Inflammatory macrophage treated with lipopolysaccharide for 4 hours (primary cell): Measurements from ENCODE around the gene ISLR.

Experiments
- DNase-seq: peaks from one replicate; pipeline ENCODE4 v3.0.0-alpha.2; 2020

ISLR gene

DNA sequence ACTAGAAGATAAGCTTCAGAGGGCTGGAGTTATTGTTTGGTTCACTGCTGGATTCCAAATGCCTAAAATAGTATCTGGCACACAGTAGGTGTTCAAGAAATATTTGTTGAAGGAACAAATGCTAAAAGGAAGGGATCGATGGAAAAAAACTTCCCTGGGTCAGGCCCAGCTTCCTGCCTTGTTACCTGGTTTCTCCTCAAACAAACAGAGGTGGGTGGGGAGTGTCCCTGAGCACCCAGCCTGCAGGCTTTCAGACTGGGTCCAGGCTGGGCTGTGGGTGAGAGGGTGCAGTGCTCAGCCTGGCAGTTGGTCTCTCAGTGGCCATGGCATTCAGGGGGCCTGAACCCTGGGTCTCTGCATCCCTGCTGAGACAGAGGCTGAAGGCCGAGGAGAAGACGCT, 43.4 kb downstream of the ISLR start:
- DNase-seq: no peak

DNA sequence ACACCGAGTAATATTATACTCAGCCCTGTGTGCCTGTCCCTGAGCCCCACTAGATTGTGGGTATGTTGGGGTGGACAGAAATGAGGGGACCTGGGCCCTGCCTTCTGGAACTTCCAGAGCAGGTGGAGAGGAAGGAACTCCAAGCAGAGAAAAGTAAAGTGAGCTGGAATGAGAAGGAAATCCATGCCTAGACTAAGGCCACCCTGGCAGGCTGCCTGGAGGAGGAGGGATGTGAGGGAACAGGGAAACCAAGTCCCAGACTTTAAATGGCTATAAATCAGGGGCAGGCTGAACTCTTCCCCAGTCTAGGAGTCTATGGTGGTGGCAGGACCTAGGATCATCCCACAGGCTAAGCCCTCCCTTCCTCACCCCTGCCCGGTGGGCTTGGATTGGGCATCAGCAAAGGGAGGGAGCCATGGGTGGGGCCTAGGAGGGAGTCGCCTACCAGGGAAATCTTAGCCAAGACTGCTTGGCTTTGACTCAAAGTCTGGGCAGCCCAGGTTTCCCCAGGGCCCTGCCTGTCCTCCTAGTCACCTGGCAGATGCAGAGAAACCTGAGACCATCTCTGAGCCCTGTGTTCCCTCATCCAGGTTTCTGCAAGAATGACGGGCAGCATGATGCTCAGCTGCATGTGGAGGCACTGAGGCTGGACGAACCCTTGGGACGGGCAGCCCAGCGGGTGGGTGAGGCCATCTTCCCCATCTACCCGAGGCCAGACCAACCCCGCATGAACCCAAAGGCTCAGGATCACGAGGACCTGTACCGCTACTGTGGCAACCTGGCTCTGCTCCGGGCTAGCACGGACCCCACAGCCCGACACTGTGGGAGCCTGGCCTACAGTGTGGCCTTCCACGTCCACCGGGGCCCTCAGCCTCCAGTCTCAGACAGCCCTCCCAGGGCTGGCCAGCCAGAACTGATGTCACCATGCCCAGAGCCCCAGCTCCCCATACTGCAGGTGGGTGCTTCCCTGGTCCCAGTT, 44.7 kb downstream of the ISLR start:
- DNase-seq: no peak

GRCh38 chr15:74220475-74221248, 47.2 kb downstream of the ISLR start:
- DNase-seq: no peak

- DNase-seq: no peak
These were observed 48.1 kb downstream of the ISLR start for GRCh38 chr15:74221399-74222239.

GRCh38 chr15:74222240-74223119, 49.0 kb downstream of the ISLR start:
- DNase-seq: no peak

- DNase-seq: no peak
These were observed 52.4 kb downstream of the ISLR start for GRCh38 chr15:74225928-74226327.
